GM12873 (cell line): ENCODE data around the gene ZNF784.

Experiments
- CTCF ChIP-seq: IDR thresholded peaks from 2 replicates; pipeline ENCODE4 v1.5.1; 2012; ENCODE audit warnings: low read depth, mild to moderate bottlenecking, moderate library complexity, low read length, control low read depth; ENCODE audit not compliant: insufficient read depth; ENCODE audit errors: missing control alignments

ZNF784 gene

GRCh38 chr19:55617426-55617825 is 6.9 kb downstream of the ZNF784 start:
- no peak for TF ChIP-seq CTCF

GRCh38 chr19:55616395-55616875 is 7.9 kb downstream of the ZNF784 start:
- TF ChIP-seq CTCF, result no peak

GRCh38 chr19:55615543-55616394 is 8.6 kb downstream of the ZNF784 start:
- no peak for TF ChIP-seq CTCF

GRCh38 chr19:55614711-55615542 is 9.4 kb downstream of the ZNF784 start:
- TF ChIP-seq CTCF, result no peak

- TF ChIP-seq CTCF, result no peak
Observed at GRCh38 chr19:55613930-55614710, 10.2 kb downstream of the ZNF784 start.

- no peak for TF ChIP-seq CTCF
Observed at GRCh38 chr19:55613396-55613795, 11.0 kb downstream of the ZNF784 start.
